Keratinocyte (primary cell): ENCODE measurements around the gene WSB1. TPM values are rescaled to one million over a fixed set of nuclear protein-coding genes. Genes with fewer than 3 reads are reported as not detected.

Source experiments
- DNase-seq: peaks from one replicate; pipeline ENCODE4 v3.0.0-alpha.2; 2011; ENCODE audit warnings: low read depth, missing footprints, low spot score
- FAIRE-seq: peaks from 2 replicates; lab custom pipeline; 2011; peaks lifted over from hg19 to GRCh38; lab: Jason Lieb, UNC
- H2AFZ ChIP-seq: 2 replicates; pipeline ENCODE4 v1.6.0; 2012; ENCODE audit warnings: low read length, control low read depth, inconsistent platforms; ENCODE audit not compliant: control insufficient read depth
- H3K27ac ChIP-seq: 2 replicates; pipeline ENCODE4 v1.5.1; 2011; ENCODE audit warnings: low read length; ENCODE audit not compliant: control insufficient read depth, insufficient read depth
- H3K27me3 ChIP-seq: 3 replicates; pipeline ENCODE4 v1.6.0; 2011; ENCODE audit warnings: low read length; ENCODE audit not compliant: control insufficient read depth, insufficient read depth; ENCODE audit errors: extremely low read depth
- H3K36me3 ChIP-seq, 2 experiments: 2 replicates in 1 of 2; 3 replicates in 1 of 2; pipeline ENCODE4 v1.5.1; 2011; ENCODE audit warnings: low read length in 2 of 2, mild to moderate bottlenecking in 1 of 2; ENCODE audit not compliant: control insufficient read depth in 2 of 2, insufficient read depth in 2 of 2; ENCODE audit errors: extremely low read depth in 1 of 2
- H3K4me1 ChIP-seq: 3 replicates; pipeline ENCODE4 v1.5.1; 2011; ENCODE audit warnings: low read length; ENCODE audit not compliant: control insufficient read depth, insufficient read depth; ENCODE audit errors: extremely low read depth
- H3K4me2 ChIP-seq: 3 replicates; pipeline ENCODE4 v1.6.0; 2011; ENCODE audit warnings: low read depth, low read length; ENCODE audit not compliant: control insufficient read depth, insufficient read depth; ENCODE audit errors: extremely low read depth
- H3K4me3 ChIP-seq, 3 experiments: fragments of 200-600 bp in 1 of 3; sonication (generic) in 1 of 3; 2 replicates in 2 of 3; 3 replicates in 1 of 3; pipeline ENCODE4 v1.5.1; 2011 to 2016; ENCODE audit warnings: low read length in 3 of 3, mild to moderate bottlenecking in 3 of 3, control low read depth in 2 of 3, inconsistent platforms in 1 of 3, low read depth in 1 of 3, mixed read lengths in 1 of 3, mixed run types in 1 of 3, moderate library complexity in 1 of 3; ENCODE audit not compliant: control insufficient read depth in 2 of 3, insufficient read depth in 2 of 3; ENCODE audit errors: extremely low read depth in 1 of 3
- H3K79me2 ChIP-seq: 2 replicates; pipeline ENCODE4 v1.6.0; 2012; ENCODE audit warnings: low read length; ENCODE audit not compliant: control insufficient read depth, insufficient read depth
- H3K9ac ChIP-seq: 3 replicates; pipeline ENCODE4 v1.6.0; 2011; ENCODE audit warnings: low read length; ENCODE audit not compliant: control insufficient read depth, insufficient read depth; ENCODE audit errors: extremely low read depth
- H3K9me1 ChIP-seq: 3 replicates; pipeline ENCODE4 v1.6.0; 2011; ENCODE audit warnings: low read length; ENCODE audit not compliant: control insufficient read depth, insufficient read depth; ENCODE audit errors: extremely low read depth
- H3K9me3 ChIP-seq: 2 replicates; pipeline ENCODE4 v1.5.1; 2012; ENCODE audit warnings: low read depth, low read length; ENCODE audit not compliant: control insufficient read depth
- H4K20me1 ChIP-seq: 3 replicates; pipeline ENCODE4 v1.6.0; 2011; ENCODE audit warnings: low read length; ENCODE audit not compliant: control insufficient read depth, insufficient read depth; ENCODE audit errors: extremely low read depth
- EZH2 ChIP-seq: IDR thresholded peaks from one replicate; pipeline ENCODE4 v1.6.1; 2012; ENCODE audit warnings: inconsistent platforms, mild to moderate bottlenecking, low read length, moderate library complexity
- dilution Hi-C: fragments of 300-500 bp; cut with MboI; formaldehyde crosslinking; loops from one replicate; pipeline ENCODE4 v1.7.0; 2020; ENCODE audit warnings: low sequenced_read_pairs; ENCODE audit not compliant: extremely low pct_ligation_motif_present
- polyA plus RNA-seq, 5 experiments: library from polyadenylated mRNA; depleted of rRNA in 3 of 5; stranded (reverse) in 3 of 5; stranded (forward) in 1 of 5; unstranded in 1 of 5; fragments of >200 nt; gene quantifications; 1 replicate in 1 of 5; 2 replicates in 3 of 5; 3 replicates in 1 of 5; pipeline versions ENCODE4 v1.2.1 to v1.2.3, GENCODE V29; 2011 to 2012; ENCODE audit warnings: missing spikeins in 2 of 5, low read depth in 1 of 5, low replicate concordance in 1 of 5
- TF ChIP-seq, protein P1 (sequence below), 3 experiments: IDR thresholded peaks in 1 of 3; conservative IDR thresholded peaks in 1 of 3; optimal IDR thresholded peaks in 1 of 3; 2 replicates in 2 of 3; 3 replicates in 1 of 3; pipeline versions ENCODE3 to v1.5.1; 2011; ENCODE audit warnings: low read length in 3 of 3, mild to moderate bottlenecking in 3 of 3, moderate library complexity in 2 of 3, control low read depth in 1 of 3, inconsistent platforms in 1 of 3; ENCODE audit not compliant: insufficient read depth in 2 of 3; ENCODE audit errors: extremely low read depth in 1 of 3

The WSB1 gene
- polyA plus RNA-seq, 1 donor (not counting 4 experiments of a cell fraction or from before 2014, with no cell fraction given), result 135 TPM

GRCh38 chr17:27283060-27283459 is 10.9 kb upstream of the WSB1 start:
- H3K4me3 ChIP-seq, result no peak overlapping the region
- H3K9ac ChIP-seq, result no peak overlapping the region
- H3K9me3 ChIP-seq, result no peaks in the 10 kb centered on the region
- H3K4me1 ChIP-seq, result no peaks in the 10 kb centered on the region
- H2AFZ ChIP-seq, result no peak overlapping the region
- no peak overlapping the region for H3K4me2 ChIP-seq
- FAIRE-seq (no peak), DNase-seq (no peak)
- H3K27ac ChIP-seq, result no peak overlapping the region
- no peaks in the 10 kb centered on the region for H4K20me1 ChIP-seq
- no peaks in the 10 kb centered on the region for H3K27me3 ChIP-seq
- H3K79me2 ChIP-seq, result no peaks in the 10 kb centered on the region
- no peaks in the 10 kb centered on the region for H3K36me3 ChIP-seq
- dilution Hi-C loops, result no loop called here
- no peaks in the 10 kb centered on the region for H3K9me1 ChIP-seq
- no peak for TF ChIP-seq EZH2
- TF ChIP-seq, protein P1, sequence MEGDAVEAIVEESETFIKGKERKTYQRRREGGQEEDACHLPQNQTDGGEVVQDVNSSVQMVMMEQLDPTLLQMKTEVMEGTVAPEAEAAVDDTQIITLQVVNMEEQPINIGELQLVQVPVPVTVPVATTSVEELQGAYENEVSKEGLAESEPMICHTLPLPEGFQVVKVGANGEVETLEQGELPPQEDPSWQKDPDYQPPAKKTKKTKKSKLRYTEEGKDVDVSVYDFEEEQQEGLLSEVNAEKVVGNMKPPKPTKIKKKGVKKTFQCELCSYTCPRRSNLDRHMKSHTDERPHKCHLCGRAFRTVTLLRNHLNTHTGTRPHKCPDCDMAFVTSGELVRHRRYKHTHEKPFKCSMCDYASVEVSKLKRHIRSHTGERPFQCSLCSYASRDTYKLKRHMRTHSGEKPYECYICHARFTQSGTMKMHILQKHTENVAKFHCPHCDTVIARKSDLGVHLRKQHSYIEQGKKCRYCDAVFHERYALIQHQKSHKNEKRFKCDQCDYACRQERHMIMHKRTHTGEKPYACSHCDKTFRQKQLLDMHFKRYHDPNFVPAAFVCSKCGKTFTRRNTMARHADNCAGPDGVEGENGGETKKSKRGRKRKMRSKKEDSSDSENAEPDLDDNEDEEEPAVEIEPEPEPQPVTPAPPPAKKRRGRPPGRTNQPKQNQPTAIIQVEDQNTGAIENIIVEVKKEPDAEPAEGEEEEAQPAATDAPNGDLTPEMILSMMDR (optimal IDR thresholded peaks at IDR 0.05 in 1 of 3, IDR thresholded peaks at IDR 0.05 in 1 of 3, conservative IDR thresholded peaks at IDR 0.05 in 1 of 3; ENCODE audit: extremely low read depth in 1 of 3, insufficient read depth in 2 of 3, low read length in 3 of 3), result no peak

DNA sequence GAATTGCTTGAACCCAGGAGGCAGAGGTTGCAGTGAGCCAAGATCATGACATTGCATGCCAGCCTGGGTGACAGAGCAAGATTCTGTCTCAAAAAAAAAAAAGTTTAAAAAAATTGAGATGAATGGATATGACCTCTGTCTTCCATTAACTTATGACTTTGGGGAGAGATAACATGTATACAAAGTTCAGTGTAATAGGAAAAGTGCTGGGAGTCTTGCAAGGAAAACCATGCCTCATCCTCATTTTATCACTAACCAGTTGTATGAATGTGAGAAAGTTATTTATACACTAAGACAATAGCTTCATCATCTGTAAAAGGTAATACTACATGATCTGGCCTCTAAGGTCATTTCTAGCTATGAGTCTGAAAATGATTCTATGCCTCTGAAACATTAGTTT is 10.2 kb upstream of the WSB1 start:
- no peak overlapping the region for H3K4me3 ChIP-seq
- no peak for TF ChIP-seq EZH2
- TF ChIP-seq, protein P1 (optimal IDR thresholded peaks at IDR 0.05 in 1 of 3, IDR thresholded peaks at IDR 0.05 in 1 of 3, conservative IDR thresholded peaks at IDR 0.05 in 1 of 3; ENCODE audit: extremely low read depth in 1 of 3, insufficient read depth in 2 of 3, low read length in 3 of 3), result no peak
- H3K79me2 ChIP-seq, result no peaks in the 10 kb centered on the region
- no peak for DNase-seq
- no peaks in the 10 kb centered on the region for H3K27me3 ChIP-seq
- no peak overlapping the region for H2AFZ ChIP-seq
- H3K27ac ChIP-seq, result no peak overlapping the region
- no peaks in the 10 kb centered on the region for H4K20me1 ChIP-seq
- H3K9ac ChIP-seq, result no peak overlapping the region
- dilution Hi-C loops, result no loop called here
- no peaks in the 10 kb centered on the region for H3K4me1 ChIP-seq
- no peaks in the 10 kb centered on the region for H3K36me3 ChIP-seq
- H3K4me2 ChIP-seq, result no peak overlapping the region
- no peaks in the 10 kb centered on the region for H3K9me1 ChIP-seq
- H3K9me3 ChIP-seq, result no peaks in the 10 kb centered on the region
- FAIRE-seq, result no peak
